ENCODE measurements around the gene NCAM1.

NCAM1 gene

GRCh38 chr11:113242060-113242459 is 280.8 kb downstream of the NCAM1 start:
- DNase-seq: no peak
- TF ChIP-seq GATA1 (IDR thresholded peaks at IDR 0.05; ENCODE audit: low read depth, low read length): no peak
- no peak for TF ChIP-seq POLR2A (IDR thresholded peaks at IDR 0.05; ENCODE audit: low read length)

- no peak for TF ChIP-seq POLR2A (IDR thresholded peaks at IDR 0.05; ENCODE audit: low read length)
- TF ChIP-seq GATA1 (IDR thresholded peaks at IDR 0.05; ENCODE audit: low read depth, low read length): no peak
Observed at GRCh38 chr11:113242767-113243397, 281.7 kb downstream of the NCAM1 start.

GRCh38 chr11:113243696-113244095 is 282.5 kb downstream of the NCAM1 start:
- DNase-seq: no peak
- TF ChIP-seq POLR2A (IDR thresholded peaks at IDR 0.05; ENCODE audit: low read length) (no peak), GATA1 (IDR thresholded peaks at IDR 0.05; ENCODE audit: low read depth, low read length) (no peak)

More at GRCh38 chr11:113242767-113243397, 281.7 kb downstream of the NCAM1 start:
- no peak for DNase-seq

GRCh38 chr11:113245216-113245615 is 284.0 kb downstream of the NCAM1 start:
- TF ChIP-seq GATA1 (IDR thresholded peaks at IDR 0.05; ENCODE audit: low read depth, low read length): no peak
- TF ChIP-seq POLR2A (IDR thresholded peaks at IDR 0.05; ENCODE audit: low read length): no peak
- no peak for DNase-seq

GRCh38 chr11:113247221-113247620 is 286.0 kb downstream of the NCAM1 start:
- TF ChIP-seq POLR2A (IDR thresholded peaks at IDR 0.05; ENCODE audit: low read length) (no peak), GATA1 (IDR thresholded peaks at IDR 0.05; ENCODE audit: low read depth, low read length) (no peak)
- no peak for DNase-seq

GRCh38 chr11:113247966-113248365 is 286.7 kb downstream of the NCAM1 start:
- TF ChIP-seq POLR2A (IDR thresholded peaks at IDR 0.05; ENCODE audit: low read length) (no peak), GATA1 (IDR thresholded peaks at IDR 0.05; ENCODE audit: low read depth, low read length) (no peak)
- DNase-seq: no peak

GRCh38 chr11:113248702-113249490 is 287.7 kb downstream of the NCAM1 start:
- no peak for DNase-seq
- TF ChIP-seq GATA1 (IDR thresholded peaks at IDR 0.05; ENCODE audit: low read depth, low read length) (no peak), POLR2A (IDR thresholded peaks at IDR 0.05; ENCODE audit: low read length) (no peak)

- no peak for DNase-seq
- no peak for TF ChIP-seq GATA1 (IDR thresholded peaks at IDR 0.05; ENCODE audit: low read depth, low read length)
- TF ChIP-seq POLR2A (IDR thresholded peaks at IDR 0.05; ENCODE audit: low read length): no peak
Observed at GRCh38 chr11:113249491-113249763, 288.2 kb downstream of the NCAM1 start.

- DNase-seq: no peak
- TF ChIP-seq POLR2A (IDR thresholded peaks at IDR 0.05; ENCODE audit: low read length) (no peak), GATA1 (IDR thresholded peaks at IDR 0.05; ENCODE audit: low read depth, low read length) (no peak)
Observed at GRCh38 chr11:113249786-113250185, 288.6 kb downstream of the NCAM1 start.

- TF ChIP-seq POLR2A (IDR thresholded peaks at IDR 0.05; ENCODE audit: low read length) (no peak), GATA1 (IDR thresholded peaks at IDR 0.05; ENCODE audit: low read depth, low read length) (no peak)
- DNase-seq: no peak
Observed at GRCh38 chr11:113251281-113251680, 290.1 kb downstream of the NCAM1 start.

GRCh38 chr11:113253406-113253805 is 292.2 kb downstream of the NCAM1 start:
- TF ChIP-seq POLR2A (IDR thresholded peaks at IDR 0.05; ENCODE audit: low read length) (no peak), GATA1 (IDR thresholded peaks at IDR 0.05; ENCODE audit: low read depth, low read length) (no peak)
- no peak for DNase-seq

- DNase-seq: no peak
- TF ChIP-seq POLR2A (IDR thresholded peaks at IDR 0.05; ENCODE audit: low read length): no peak
- TF ChIP-seq GATA1 (IDR thresholded peaks at IDR 0.05; ENCODE audit: low read depth, low read length): no peak
Observed at GRCh38 chr11:113255096-113255495, 293.9 kb downstream of the NCAM1 start.

- DNase-seq: no peak
- TF ChIP-seq POLR2A (IDR thresholded peaks at IDR 0.05; ENCODE audit: low read length) (no peak), GATA1 (IDR thresholded peaks at IDR 0.05; ENCODE audit: low read depth, low read length) (no peak)
Observed at GRCh38 chr11:113255741-113256140, 294.5 kb downstream of the NCAM1 start.

- TF ChIP-seq GATA1 (IDR thresholded peaks at IDR 0.05; ENCODE audit: low read depth, low read length) (no peak), POLR2A (IDR thresholded peaks at IDR 0.05; ENCODE audit: low read length) (no peak)
- DNase-seq: no peak
Observed at GRCh38 chr11:113256431-113257202, 295.4 kb downstream of the NCAM1 start.
